Activated CD4-positive, CD25-positive, alpha-beta regulatory T cell (primary cell): ENCODE results near the gene PARP12.
"Not testable (repeated sequence)": the region's sequence is repeated elsewhere in the genome, so short reads cannot be mapped to it uniquely, and the experiment has no call there.

Experiments
- DNase-seq, 4 experiments: peaks; one replicate each; lab custom pipeline; 2025; lab: John Stamatoyannopoulos, UW

The PARP12 gene

DNA sequence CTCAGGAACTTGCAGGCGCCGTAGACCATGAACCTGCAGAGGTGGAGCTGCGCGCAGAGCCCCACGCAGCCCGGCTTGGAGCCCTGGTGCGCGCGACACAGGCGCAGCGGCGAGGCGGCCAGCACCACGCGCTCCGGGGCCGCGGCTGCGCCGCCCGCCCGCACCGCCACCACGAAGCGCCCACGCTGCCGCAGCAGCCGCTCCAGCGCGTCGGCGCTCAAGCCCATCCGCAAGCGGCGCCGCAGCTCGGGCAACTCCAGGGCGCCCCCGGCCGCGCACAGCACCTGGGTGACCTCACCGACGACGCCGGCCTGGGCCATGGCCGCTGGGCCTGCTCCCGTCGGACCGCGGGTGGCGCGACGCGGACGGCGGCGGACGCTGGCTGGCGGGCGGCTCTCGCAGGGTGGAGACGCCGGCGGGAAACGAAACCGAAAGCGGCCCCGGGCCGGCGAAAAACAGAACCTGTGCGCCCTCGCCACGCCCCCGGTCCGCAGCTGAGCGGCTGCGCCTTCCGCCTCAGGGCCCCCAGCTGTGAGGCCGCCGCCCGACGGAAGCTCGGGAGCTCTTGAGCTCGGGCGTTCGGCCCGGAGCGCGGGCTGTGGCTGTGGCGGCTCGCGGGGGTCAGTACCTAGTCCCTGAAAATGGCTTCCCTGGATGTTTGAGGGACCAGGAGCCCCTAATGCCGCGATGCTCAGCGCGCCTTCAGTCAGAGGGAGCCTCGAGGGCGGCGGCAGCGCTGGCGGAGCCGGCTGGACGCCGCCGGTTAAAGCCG is at the start of gene PARP12:
Gene PARP12, minus strand, starts transcription at position 424 of the 772 bp plus-strand sequence. Its CDS starts 104 bp downstream, at position 320.
- peak; percentile 68 to 85 (median 81) for DNase-seq

- DNase-seq = not testable (repeated sequence)
Observed at GRCh38 chr7:140108777-140109176, 46.0 kb upstream of the PARP12 start.

DNA sequence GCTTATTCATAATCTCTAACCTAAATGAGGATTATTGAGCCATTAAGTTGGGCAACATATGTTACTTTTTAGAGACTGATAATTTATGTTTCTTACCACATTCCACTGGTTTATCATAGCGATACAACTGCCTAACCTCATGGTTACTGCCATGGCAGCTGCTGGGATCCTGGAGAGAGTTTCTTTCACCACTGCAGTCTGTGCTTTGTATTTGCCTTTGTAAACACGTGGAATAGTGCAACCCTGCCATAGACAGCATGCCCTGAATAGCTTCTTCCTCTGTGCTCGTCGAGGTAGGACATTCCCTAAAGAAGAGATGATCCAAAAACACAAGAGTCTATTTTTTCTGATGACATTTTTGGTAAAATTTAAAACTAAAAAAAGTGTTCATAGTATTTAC is 33.7 kb upstream of the PARP12 start:
- no peak for DNase-seq

- no peak for DNase-seq
Observed at GRCh38 chr7:140093375-140093774, 30.6 kb upstream of the PARP12 start.

DNA sequence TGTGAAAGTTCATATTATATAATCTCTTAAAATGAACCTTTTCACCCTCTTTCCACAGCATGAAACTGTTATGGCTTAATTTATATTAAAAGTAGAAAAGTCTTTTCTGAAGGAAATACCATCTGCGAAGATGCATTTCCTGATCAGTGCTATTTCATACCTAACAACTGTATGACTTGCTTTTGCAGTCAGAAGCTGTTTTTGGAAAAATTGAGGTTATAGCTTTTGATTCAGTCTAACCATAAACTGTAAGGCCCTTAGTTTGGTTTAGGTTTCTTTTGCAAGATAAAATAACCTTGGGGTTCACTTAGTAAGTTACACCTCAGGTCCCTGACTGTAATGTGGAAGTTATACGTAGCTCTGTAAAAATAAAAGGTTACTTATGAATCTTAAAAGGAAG is 22.7 kb upstream of the PARP12 start:
- no peak for DNase-seq

DNA sequence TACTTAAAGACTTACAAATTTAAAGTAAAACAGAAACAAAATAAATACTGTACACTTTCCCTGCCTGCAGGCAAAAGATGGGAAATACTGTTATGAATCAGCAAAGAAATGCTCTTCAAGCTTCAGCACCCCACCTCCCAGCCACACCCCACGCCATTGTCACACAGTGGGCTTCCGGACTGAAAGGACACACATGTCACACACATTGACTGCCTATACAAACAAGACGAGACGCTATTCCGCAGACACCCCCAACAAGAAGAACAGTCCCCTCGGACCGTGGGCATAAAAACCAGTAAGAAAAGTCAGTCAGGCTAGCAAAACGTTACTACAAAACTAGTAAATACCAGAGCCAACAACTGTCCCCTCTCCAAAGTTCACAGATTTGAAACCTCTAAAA is 22.2 kb upstream of the PARP12 start:
- no peak for DNase-seq

- no peak for DNase-seq
Observed at GRCh38 chr7:140084142-140084655, 21.4 kb upstream of the PARP12 start.

- DNase-seq = no peak
Observed at GRCh38 chr7:140082770-140083169, 20.0 kb upstream of the PARP12 start.

GRCh38 chr7:140081774-140082425 is 19.1 kb upstream of the PARP12 start:
- no peak for DNase-seq

DNA sequence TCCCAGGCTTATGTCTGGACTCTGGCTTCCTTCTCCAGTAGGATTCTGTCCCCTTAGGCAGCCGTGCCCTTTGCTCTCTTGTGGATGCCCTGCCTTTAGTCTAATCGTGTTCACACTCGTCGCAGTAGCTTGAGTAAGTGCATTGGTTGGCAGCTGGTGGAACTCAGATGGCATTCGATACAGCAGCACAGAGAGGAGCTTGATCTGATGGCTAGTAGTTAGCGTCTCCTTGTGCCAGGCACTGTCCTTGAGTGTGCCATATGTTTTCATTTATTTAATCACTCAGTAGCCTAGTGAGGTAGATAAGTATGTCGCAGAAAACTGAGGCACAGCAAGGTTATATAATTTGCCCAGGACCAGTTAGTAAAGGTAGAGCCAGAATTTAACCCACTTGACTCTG is 18.2 kb upstream of the PARP12 start:
- DNase-seq = no peak

- no peak for DNase-seq
Observed at GRCh38 chr7:140079121-140079536, 16.4 kb upstream of the PARP12 start.

- DNase-seq = no peak
Observed at GRCh38 chr7:140078392-140078791, 15.6 kb upstream of the PARP12 start.

GRCh38 chr7:140074780-140075179 is 12.0 kb upstream of the PARP12 start:
- DNase-seq = no peak

DNA sequence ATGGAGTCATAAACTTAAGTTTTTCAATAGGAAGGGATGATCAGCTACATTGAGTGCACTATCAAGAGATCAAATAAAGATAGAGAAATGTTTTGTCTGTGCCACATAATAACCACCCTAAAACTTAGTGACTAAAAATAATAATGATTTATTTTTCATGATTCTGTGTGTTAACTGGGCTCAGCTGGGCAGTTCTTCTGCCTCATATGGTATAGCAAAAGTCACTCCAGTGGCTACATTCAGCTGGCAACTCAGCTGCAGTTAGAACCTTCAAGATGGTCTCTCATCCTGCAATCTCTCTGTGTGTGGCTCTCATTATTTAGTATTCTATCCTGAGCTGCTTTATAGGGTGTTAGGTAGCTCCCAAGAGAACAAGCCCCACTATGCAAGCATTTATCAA is 7.8 kb upstream of the PARP12 start:
- no peak for DNase-seq

DNA sequence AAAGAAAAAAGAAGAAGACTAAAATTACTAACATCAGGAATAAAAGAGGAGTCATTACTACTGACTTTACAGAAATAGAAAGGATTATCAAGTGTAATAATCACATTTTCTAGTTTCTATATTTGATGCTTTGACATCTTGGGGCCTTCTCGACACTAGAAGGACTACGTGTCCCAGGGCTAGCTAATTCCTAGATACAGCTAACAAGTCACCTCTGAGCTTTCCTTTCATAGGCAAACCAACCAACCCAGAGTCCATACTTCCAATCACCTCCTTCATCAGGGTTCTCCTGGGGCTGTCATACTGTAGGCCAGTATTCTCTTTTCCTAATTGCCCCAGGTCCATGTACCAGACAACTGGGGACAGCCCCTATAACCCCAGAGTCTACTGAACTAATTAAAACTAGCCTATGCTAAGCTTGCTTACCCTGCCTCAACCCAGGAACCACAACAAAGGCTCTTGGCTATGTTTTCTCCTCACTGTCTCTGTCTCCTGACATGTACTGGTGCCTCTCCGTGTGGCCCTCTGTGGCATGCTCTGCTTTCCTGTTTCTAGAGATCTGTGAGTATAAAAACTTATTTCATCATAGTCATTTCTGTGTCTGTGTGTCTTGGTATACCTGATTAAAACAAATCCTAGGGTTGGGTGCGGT is 6.7 kb upstream of the PARP12 start:
- no peak for DNase-seq

DNA sequence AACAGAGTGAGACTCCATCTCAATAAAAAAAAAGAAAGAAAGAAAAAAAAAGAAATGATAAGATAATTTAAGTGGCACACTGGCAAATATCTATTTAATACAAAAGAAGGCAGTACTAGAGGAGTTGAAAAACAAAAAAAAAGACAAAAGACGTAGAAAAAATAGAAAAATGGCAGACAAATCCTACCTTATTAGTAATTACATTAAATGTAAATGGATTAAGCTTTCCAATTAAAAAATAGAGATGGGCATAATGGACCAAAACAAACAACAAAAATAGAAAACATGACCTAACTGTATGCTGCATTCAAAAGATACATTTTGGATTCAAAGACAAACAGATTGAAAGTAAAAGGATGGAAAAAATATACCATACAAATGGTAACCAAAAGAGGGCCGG is 5.3 kb upstream of the PARP12 start:
- DNase-seq = no peak

GRCh38 chr7:140067052-140067451 is 4.3 kb upstream of the PARP12 start:
- DNase-seq = no peak

GRCh38 chr7:140062118-140062527 is 628 bp downstream of the PARP12 start:
- DNase-seq = peak in 3 of 4 experiments; percentile 10 to 32 (median 17)

GRCh38 chr7:140061607-140061930 is 1.2 kb downstream of the PARP12 start:
- no peak for DNase-seq

GRCh38 chr7:140060788-140061606 is 1.8 kb downstream of the PARP12 start:
- DNase-seq = no peak

GRCh38 chr7:140060243-140060630 is 2.5 kb downstream of the PARP12 start:
- no peak for DNase-seq
